Neural crest cell (in vitro differentiated cells): ENCODE data around the gene UVRAG. TPM values are rescaled to one million over a fixed set of nuclear protein-coding genes. Genes with fewer than 3 reads are reported as not detected.

ENCODE experiments used
- DNase-seq: peaks from one replicate; pipeline ENCODE4 v3.0.0; 2021; ENCODE audit warnings: low read depth, mixed read lengths, low spot score
- H3K27ac Mint-ChIP-seq: one replicate; pipeline ENCODE4 v1.8.0; 2021; ENCODE audit warnings: mild to moderate bottlenecking, mixed read lengths; ENCODE audit not compliant: unreplicated experiment
- H3K27me3 Mint-ChIP-seq: 2 replicates; pipeline ENCODE4 v1.8.0; 2021; ENCODE audit warnings: low read depth, mild to moderate bottlenecking, mixed read lengths
- H3K36me3 Mint-ChIP-seq: 2 replicates; pipeline ENCODE4 v1.8.0; 2021; ENCODE audit warnings: low read depth, mild to moderate bottlenecking, mixed read lengths
- H3K4me1 Mint-ChIP-seq: 2 replicates; pipeline ENCODE4 v1.8.0; 2021; ENCODE audit warnings: mixed read lengths
- H3K4me3 Mint-ChIP-seq: one replicate; pipeline ENCODE4 v1.8.0; 2021; ENCODE audit warnings: mild to moderate bottlenecking, mixed read lengths
- H3K9me3 Mint-ChIP-seq: 2 replicates; pipeline ENCODE4 v1.8.0; 2021; ENCODE audit warnings: mixed read lengths
- total RNA-seq: library from RNA; stranded (reverse); gene quantifications from 2 replicates; pipeline ENCODE4 v1.2.1, GENCODE V29; 2021
- TF ChIP-seq, protein P1 (sequence below): fragments of 200-600 bp; sonication (generic); conservative IDR thresholded peaks from 2 replicates; pipeline ENCODE4 v1.5.0; 2021; ENCODE audit warnings: antibody characterized with exemption, mild to moderate bottlenecking

Gene UVRAG
- total RNA-seq, 1 donor from 2014 or later: 29.0 TPM

DNA sequence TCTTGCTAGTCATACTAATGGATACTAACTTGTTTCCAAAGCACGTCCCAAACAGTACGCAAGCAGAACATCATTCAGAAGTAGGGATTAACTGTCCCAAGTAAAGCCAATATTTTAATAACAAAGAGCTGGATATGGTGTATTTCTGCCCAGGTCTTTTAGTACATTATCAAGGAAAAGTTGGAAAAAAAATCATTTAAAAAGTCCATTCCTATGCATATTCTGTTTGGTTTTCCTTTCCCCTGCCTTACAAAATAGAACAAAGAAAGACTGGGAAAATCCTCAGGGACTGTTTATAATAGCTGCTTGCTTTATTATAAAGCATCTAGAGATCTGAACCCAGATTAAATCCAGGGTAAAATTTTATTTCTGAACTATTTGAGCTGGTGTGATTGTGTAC is 83.9 kb downstream of the UVRAG start:
- Mint-ChIP-seq H3K4me1 (peaks cover 13% of the 10 kb centered on the region), H3K9me3 (no peaks in the 10 kb centered on the region), H3K4me3 (no peak overlapping the region), H3K27me3 (no peaks in the 10 kb centered on the region), H3K27ac (no peak overlapping the region), H3K36me3 (no peaks in the 10 kb centered on the region)
- no peak for DNase-seq
- TF ChIP-seq, protein P1, sequence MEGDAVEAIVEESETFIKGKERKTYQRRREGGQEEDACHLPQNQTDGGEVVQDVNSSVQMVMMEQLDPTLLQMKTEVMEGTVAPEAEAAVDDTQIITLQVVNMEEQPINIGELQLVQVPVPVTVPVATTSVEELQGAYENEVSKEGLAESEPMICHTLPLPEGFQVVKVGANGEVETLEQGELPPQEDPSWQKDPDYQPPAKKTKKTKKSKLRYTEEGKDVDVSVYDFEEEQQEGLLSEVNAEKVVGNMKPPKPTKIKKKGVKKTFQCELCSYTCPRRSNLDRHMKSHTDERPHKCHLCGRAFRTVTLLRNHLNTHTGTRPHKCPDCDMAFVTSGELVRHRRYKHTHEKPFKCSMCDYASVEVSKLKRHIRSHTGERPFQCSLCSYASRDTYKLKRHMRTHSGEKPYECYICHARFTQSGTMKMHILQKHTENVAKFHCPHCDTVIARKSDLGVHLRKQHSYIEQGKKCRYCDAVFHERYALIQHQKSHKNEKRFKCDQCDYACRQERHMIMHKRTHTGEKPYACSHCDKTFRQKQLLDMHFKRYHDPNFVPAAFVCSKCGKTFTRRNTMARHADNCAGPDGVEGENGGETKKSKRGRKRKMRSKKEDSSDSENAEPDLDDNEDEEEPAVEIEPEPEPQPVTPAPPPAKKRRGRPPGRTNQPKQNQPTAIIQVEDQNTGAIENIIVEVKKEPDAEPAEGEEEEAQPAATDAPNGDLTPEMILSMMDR: no peak

- no peak overlapping the region for H3K27ac Mint-ChIP-seq
- H3K4me1 Mint-ChIP-seq: peaks cover 9% of the 10 kb centered on the region
- no peak for DNase-seq
- TF ChIP-seq, protein P1: no peak
- H3K9me3 Mint-ChIP-seq: no peaks in the 10 kb centered on the region
- no peaks in the 10 kb centered on the region for H3K36me3 Mint-ChIP-seq
- no peaks in the 10 kb centered on the region for H3K27me3 Mint-ChIP-seq
- H3K4me3 Mint-ChIP-seq: no peak overlapping the region
Observed at GRCh38 chr11:75899806-75900205, 84.8 kb downstream of the UVRAG start.

GRCh38 chr11:75900848-75901247 is 85.8 kb downstream of the UVRAG start:
- Mint-ChIP-seq H3K4me1 (peaks cover 9% of the 10 kb centered on the region), H3K27ac (no peak overlapping the region), H3K27me3 (no peaks in the 10 kb centered on the region), H3K9me3 (no peaks in the 10 kb centered on the region), H3K4me3 (no peak overlapping the region), H3K36me3 (no peaks in the 10 kb centered on the region)
- DNase-seq: no peak
- TF ChIP-seq, protein P1: no peak

DNA sequence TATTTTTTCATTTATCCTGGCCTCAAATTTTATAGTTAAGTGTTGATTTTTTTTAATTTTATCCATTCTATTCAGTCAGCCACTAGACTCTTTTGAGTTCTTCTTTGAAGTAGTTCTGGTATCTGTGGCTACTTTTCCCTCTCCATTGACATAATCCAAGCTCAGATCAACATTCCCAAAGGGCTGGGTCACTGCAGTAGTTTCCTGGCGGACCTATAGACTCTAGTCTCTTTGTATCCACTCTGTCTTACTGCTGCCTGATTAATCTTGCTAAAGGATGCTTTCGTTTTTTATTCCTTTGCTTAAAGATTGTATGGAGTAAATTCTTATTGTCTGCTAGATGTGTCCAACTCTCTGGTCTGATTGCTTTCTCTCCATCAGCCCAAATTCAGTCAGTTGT is 87.6 kb downstream of the UVRAG start:
- H3K27ac Mint-ChIP-seq: no peak overlapping the region
- no peaks in the 10 kb centered on the region for H3K27me3 Mint-ChIP-seq
- H3K4me1 Mint-ChIP-seq: peaks cover 9% of the 10 kb centered on the region
- no peak overlapping the region for H3K4me3 Mint-ChIP-seq
- no peaks in the 10 kb centered on the region for H3K36me3 Mint-ChIP-seq
- no peaks in the 10 kb centered on the region for H3K9me3 Mint-ChIP-seq
- TF ChIP-seq, protein P1: no peak
- DNase-seq: no peak

DNA sequence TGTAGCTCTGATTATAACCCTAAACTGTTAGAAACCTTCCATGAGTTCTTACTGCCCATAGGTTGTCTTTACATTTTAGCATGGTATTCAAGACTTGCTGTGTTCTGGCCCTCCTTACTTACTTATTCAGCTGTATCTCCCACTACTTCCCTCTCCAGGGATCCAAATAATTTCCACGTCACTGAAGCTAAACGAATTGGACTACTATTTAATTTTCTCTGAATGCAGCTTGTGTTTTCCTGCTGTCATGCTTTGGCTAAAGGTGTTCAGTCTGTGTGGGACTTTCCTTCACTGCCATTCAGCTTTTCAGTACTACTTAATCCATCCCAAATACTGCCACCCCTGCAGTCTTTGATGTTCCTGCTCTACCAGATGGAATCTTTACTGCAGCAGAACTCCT is 88.3 kb downstream of the UVRAG start:
- Mint-ChIP-seq H3K9me3 (no peaks in the 10 kb centered on the region), H3K4me1 (peaks cover 9% of the 10 kb centered on the region), H3K27ac (no peak overlapping the region), H3K36me3 (no peaks in the 10 kb centered on the region), H3K4me3 (no peak overlapping the region), H3K27me3 (no peaks in the 10 kb centered on the region)
- no peak for DNase-seq
- TF ChIP-seq, protein P1: no peak

DNA sequence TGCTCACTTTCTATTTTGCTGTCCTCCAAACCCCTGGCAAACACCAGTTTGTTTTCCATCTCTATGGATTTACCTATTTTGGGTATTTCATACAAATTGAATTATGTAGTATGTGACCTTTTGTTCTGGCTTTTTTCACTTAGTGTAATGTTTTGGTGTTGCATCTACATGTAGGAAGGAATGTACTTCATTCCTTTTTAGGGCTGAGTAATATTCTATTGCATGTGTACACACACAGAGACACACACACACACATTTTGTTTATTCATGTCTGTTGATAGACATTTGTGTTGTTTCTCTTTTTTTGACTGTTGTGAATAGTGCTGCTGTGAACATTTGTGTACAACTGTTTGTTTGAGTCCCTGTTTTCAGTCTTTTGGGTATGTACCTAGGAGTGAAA is 90.4 kb downstream of the UVRAG start:
- no peak for DNase-seq
- Mint-ChIP-seq H3K36me3 (no peaks in the 10 kb centered on the region), H3K4me3 (no peak overlapping the region), H3K27me3 (no peaks in the 10 kb centered on the region), H3K27ac (no peak overlapping the region), H3K9me3 (no peaks in the 10 kb centered on the region), H3K4me1 (peaks cover 9% of the 10 kb centered on the region)
- TF ChIP-seq, protein P1: no peak
